Duodenal mucosa (tissue), 2 donors: ENCODE measurements around the gene HEXIM1.
A peak's percentile ranks its signal among the peaks of the same experiment; 100 is the strongest.
"Not testable (repeated sequence)": the region's sequence is repeated elsewhere in the genome, so short reads cannot be mapped to it uniquely, and the experiment has no call there.

Source experiments
- H3K27ac ChIP-seq: one replicate; pipeline ENCODE4 v1.7.0; 2013; ENCODE audit warnings: low read depth, low read length
- H3K27me3 ChIP-seq, 2 donors: one replicate each; pipeline ENCODE4 v1.7.0; 2013; ENCODE audit warnings: low read length in 2 of 2, control low read depth in 1 of 2; ENCODE audit not compliant: insufficient read depth in 2 of 2, control insufficient read depth in 1 of 2
- H3K36me3 ChIP-seq, 2 donors: one replicate each; pipeline ENCODE4 v1.7.0; 2013; ENCODE audit warnings: low read length in 2 of 2, control low read depth in 1 of 2; ENCODE audit not compliant: insufficient read depth in 2 of 2, control insufficient read depth in 1 of 2
- H3K4me1 ChIP-seq, 2 donors: one replicate each; pipeline ENCODE4 v1.7.0; 2013; ENCODE audit warnings: low read length in 2 of 2, control low read depth in 1 of 2; ENCODE audit not compliant: insufficient read depth in 2 of 2, control insufficient read depth in 1 of 2
- H3K4me3 ChIP-seq, 2 donors: one replicate each; pipeline ENCODE4 v1.7.0; 2013; ENCODE audit warnings: low read length in 2 of 2, low read depth in 1 of 2
- H3K9ac ChIP-seq, 2 donors: one replicate each; pipeline ENCODE4 v1.7.0; 2013; ENCODE audit warnings: low read length in 2 of 2, low read depth in 1 of 2
- H3K9me3 ChIP-seq, 2 donors: one replicate each; pipeline ENCODE4 v1.7.0; 2013; ENCODE audit warnings: low read length in 2 of 2, control low read depth in 1 of 2; ENCODE audit not compliant: control insufficient read depth in 1 of 2

HEXIM1 gene

GRCh38 chr17:45123076-45123770 is 25.1 kb upstream of the HEXIM1 start:
- Histone ChIP-seq H3K36me3 (no peaks in the 10 kb centered on the region), H3K27ac (no peak overlapping the region), H3K4me1 (peaks cover 38 to 39% of the 10 kb centered on the region in 2 donors), H3K27me3 (no peaks in the 10 kb centered on the region), H3K9ac (no peak overlapping the region), H3K9me3 (no peaks in the 10 kb centered on the region), H3K4me3 (no peak overlapping the region)

DNA sequence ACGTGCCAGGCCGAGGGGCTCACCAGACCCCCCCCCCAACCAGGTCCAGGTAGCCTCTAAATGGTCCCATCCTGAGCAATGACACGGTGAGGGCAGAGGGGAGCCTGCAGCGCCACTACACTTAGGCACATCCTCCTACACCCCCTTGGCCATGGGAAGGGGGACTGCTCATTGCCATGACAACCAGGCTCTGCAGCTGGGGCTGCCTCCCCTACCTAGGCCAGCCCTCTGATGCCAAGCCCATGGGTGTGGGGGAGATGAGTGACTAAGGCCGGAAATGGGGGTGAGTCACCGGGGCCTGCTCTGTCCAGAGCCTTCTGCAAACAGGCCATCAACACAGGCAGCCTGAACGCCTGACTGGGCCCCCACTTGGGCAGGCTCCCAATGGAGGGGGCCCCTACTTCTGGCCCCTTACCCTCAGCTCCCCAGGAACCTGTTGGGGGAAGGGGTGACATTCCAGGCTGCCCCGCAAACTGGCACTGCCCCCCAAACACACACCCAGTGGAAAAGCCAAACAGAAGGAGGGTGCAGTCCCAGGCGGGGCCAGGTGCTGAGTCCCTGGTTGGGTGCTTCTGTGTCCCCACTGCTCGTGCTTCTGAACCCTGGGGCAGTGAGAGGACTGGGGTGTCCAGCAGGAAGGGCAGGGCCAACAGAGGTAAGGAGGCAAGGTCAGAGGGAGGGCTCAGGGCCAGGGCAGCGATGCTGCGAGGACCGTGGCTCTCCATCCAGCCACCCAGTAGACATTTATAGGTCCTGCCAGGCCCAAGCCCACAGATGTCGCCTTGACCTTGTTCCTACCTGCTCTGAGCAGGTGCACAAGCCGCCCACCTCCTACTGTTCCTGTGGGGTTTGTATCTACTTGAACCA is 24.1 kb upstream of the HEXIM1 start:
- Histone ChIP-seq H3K9me3 (no peaks in the 10 kb centered on the region), H3K4me1 (peaks cover 41 to 42% of the 10 kb centered on the region in 2 donors), H3K27me3 (no peaks in the 10 kb centered on the region), H3K4me3 (no peak overlapping the region), H3K9ac (no peak overlapping the region), H3K36me3 (no peaks in the 10 kb centered on the region), H3K27ac (peak overlapping the region; percentile 46)

- Histone ChIP-seq H3K27ac (peak overlapping the region; percentile 46), H3K4me1 (peaks cover 47% of the 10 kb centered on the region in 2 donors)
- not testable (repeated sequence) for H3K4me3 ChIP-seq, H3K9ac ChIP-seq, H3K36me3 ChIP-seq, H3K9me3 ChIP-seq, H3K27me3 ChIP-seq
Measured at GRCh38 chr17:45124797-45125122, 23.5 kb upstream of the HEXIM1 start.

- no peaks in the 10 kb centered on the region for H3K36me3 ChIP-seq
- H3K9ac ChIP-seq: no peak overlapping the region
- H3K27ac ChIP-seq: no peak overlapping the region
- no peak overlapping the region for H3K4me3 ChIP-seq
- H3K9me3 ChIP-seq: no peaks in the 10 kb centered on the region
- no peaks in the 10 kb centered on the region for H3K27me3 ChIP-seq
- peaks cover 51 to 54% of the 10 kb centered on the region in 2 donors for H3K4me1 ChIP-seq
Measured at GRCh38 chr17:45125509-45125908, 22.8 kb upstream of the HEXIM1 start.

- Histone ChIP-seq H3K9ac (peak overlapping the region in 1 of 2 donors; percentile 15), H3K4me3 (no peak overlapping the region)
Measured at GRCh38 chr17:45127207-45127547, 21.1 kb upstream of the HEXIM1 start.

DNA sequence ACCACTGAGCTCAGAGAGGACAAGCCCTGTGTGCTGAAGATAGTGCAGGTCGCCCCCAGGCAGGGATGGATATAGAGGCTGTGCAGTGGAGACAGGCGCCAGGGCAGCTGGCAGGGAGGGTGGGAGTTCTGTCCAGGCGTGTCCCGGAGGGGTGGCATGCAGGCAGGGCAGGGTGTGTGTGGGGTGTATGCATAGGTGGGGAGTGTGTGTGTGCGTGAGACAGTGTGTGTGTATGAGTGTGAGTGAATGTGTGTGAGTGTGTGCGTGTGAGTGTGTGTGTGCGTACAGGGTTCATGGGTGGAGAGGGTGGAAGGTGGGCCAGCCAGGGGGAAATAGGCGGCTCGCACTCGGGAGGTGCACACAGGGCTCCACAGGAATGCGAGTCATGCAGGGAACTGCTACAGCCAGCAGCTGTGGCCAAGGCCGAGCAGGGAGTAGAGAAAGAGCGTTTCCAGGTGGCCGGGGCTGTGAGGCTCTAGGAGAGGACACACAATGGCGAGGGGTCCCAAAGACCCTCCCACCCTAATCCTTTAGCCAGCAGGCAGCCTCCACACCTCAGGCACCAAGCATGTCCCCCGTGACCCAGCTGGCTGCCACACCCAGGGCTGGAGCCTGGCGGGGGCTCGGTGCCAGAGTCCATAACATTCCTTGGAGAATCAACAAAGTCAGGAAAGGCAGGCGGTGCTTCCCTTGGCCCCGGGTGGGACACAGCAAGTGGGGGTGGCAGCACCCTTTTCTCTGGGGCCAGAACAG is 20.6 kb upstream of the HEXIM1 start:
- no peaks in the 10 kb centered on the region for H3K27me3 ChIP-seq
- H3K4me1 ChIP-seq: peaks cover 61 to 66% of the 10 kb centered on the region in 2 donors
- no peak overlapping the region for H3K27ac ChIP-seq
- no peaks in the 10 kb centered on the region for H3K9me3 ChIP-seq
- H3K4me3 ChIP-seq: peak overlapping the region in 1 of 2 donors; percentile 21
- H3K9ac ChIP-seq: peak overlapping the region in 1 of 2 donors; percentile 18
- no peaks in the 10 kb centered on the region for H3K36me3 ChIP-seq

More at GRCh38 chr17:45127207-45127547, 21.1 kb upstream of the HEXIM1 start:
- no peaks in the 10 kb centered on the region for H3K36me3 ChIP-seq
- no peaks in the 10 kb centered on the region for H3K9me3 ChIP-seq
- peaks cover 65 to 68% of the 10 kb centered on the region in 2 donors for H3K4me1 ChIP-seq
- no peak overlapping the region for H3K27ac ChIP-seq
- no peaks in the 10 kb centered on the region for H3K27me3 ChIP-seq

DNA sequence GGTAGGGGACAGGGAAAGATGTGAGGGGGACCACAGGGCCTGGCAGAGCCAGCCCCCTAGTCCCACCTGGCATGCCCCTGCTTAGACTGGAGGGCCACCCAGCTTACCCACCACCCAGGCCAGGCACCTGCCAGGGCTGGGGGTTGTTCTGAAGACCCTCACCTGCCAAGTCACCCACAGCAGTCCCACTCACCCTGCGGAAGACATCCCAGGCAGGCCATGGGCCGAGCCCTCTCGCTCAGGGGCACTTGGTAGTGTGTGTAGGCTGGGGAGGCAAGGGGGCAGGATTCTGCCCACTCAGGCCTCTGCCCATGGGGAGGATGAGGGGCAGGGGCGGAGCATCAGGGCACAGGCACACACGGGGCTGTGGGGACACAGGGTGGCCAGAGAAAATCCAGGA is 19.9 kb upstream of the HEXIM1 start:
- peaks cover 59 to 66% of the 10 kb centered on the region in 2 donors for H3K4me1 ChIP-seq
- H3K9ac ChIP-seq: peak overlapping the region in 1 of 2 donors; percentile 18
- H3K9me3 ChIP-seq: no peaks in the 10 kb centered on the region
- no peaks in the 10 kb centered on the region for H3K36me3 ChIP-seq
- H3K27me3 ChIP-seq: no peaks in the 10 kb centered on the region
- peak overlapping the region in 1 of 2 donors; percentile 21 for H3K4me3 ChIP-seq
- no peak overlapping the region for H3K27ac ChIP-seq

- Histone ChIP-seq H3K27me3 (no peaks in the 10 kb centered on the region), H3K27ac (no peak overlapping the region), H3K4me1 (peaks cover 52 to 61% of the 10 kb centered on the region in 2 donors), H3K36me3 (no peaks in the 10 kb centered on the region), H3K9ac (no peak overlapping the region), H3K9me3 (no peaks in the 10 kb centered on the region), H3K4me3 (no peak overlapping the region)
Measured at GRCh38 chr17:45128989-45129388, 19.3 kb upstream of the HEXIM1 start.

DNA sequence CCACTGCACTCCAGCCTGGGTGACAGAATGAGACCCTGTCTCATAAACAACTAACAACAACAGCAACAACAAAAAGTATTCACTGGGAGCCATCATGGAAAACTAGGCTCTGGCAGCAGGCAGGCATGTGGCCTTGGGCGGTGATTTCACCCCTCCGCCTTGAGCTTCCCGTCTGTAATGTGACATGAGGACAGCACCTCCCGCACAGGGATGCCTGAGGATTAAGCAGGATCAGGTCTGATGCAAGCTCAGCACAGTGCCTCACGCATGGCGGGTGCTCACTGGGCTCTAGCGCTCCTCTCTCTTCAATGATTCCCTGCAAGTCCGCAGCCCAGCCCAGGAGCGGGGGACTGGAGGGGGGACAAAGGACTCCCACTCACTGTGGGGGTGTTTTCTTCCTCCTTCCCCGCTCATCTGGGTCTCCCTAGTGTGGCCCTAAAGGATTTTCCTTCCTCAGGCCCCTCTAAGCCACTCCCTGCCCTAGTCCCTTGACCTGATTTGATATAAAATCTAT is 18.8 kb upstream of the HEXIM1 start:
- no peak overlapping the region for H3K27ac ChIP-seq

More for the DNA sequence above, 18.8 kb upstream of the HEXIM1 start:
- Histone ChIP-seq H3K4me3 (no peak overlapping the region), H3K4me1 (peaks cover 47 to 56% of the 10 kb centered on the region in 2 donors), H3K9ac (no peak overlapping the region), H3K9me3 (no peaks in the 10 kb centered on the region), H3K36me3 (no peaks in the 10 kb centered on the region), H3K27me3 (no peaks in the 10 kb centered on the region)
